Fibroblast of lung (primary cell): Measurements from ENCODE around the gene HECTD4.

ENCODE experiments used
- CTCF ChIP-seq, 2 donors: IDR thresholded peaks in 1 of 2; conservative IDR thresholded peaks in 1 of 2; 1 replicate in 1 of 2; 2 replicates in 1 of 2; pipeline ENCODE4 v1.5.1; 2011 to 2012; ENCODE audit warnings: low read length in 2 of 2, control low read depth in 1 of 2, inconsistent platforms in 1 of 2, low read depth in 1 of 2, mild to moderate bottlenecking in 1 of 2
- EZH2 ChIP-seq: IDR thresholded peaks from 2 replicates; pipeline ENCODE4 v1.5.1; 2012; ENCODE audit warnings: low read length, control low read depth, mild to moderate bottlenecking; ENCODE audit errors: missing control alignments

GRCh38 chr12:112160611-112161010, 221.6 kb downstream of the HECTD4 start:
- TF ChIP-seq CTCF (conservative IDR thresholded peaks at IDR 0.05 in 1 of 2, IDR thresholded peaks at IDR 0.05 in 1 of 2; ENCODE audit: low read depth in 1 of 2, low read length in 2 of 2) (no peak), EZH2 (no peak)
